ENCODE results near the gene GALNS. TPM values are rescaled to one million over a fixed set of nuclear protein-coding genes. Genes with fewer than 3 reads are reported as not detected.

GALNS gene
- total and polyA plus RNA-seq, 2 of the 13 experiments (the other 11 are each of a cell fraction or from before 2014, with no cell fraction given), result 9.2 to 9.8 TPM

GRCh38 chr16:88856828-88857727 lies at the start of gene GALNS, which contains the start of gene TRAPPC2L (continued):
- TF ChIP-seq CSRNP1 (CRISPR knock-in tag; IDR thresholded peaks at IDR 0.05), result no peak
- TF ChIP-seq UBTF (CRISPR knock-in tag; IDR thresholded peaks at IDR 0.05), result peak; percentile 83
- TF ChIP-seq ZMAT5 (CRISPR knock-in tag; IDR thresholded peaks at IDR 0.05; ENCODE audit: borderline replicate concordance, low read depth), result no peak
- peak; percentile 62 for TF ChIP-seq YEATS2 (CRISPR knock-in tag; IDR thresholded peaks at IDR 0.05; ENCODE audit: borderline replicate concordance)
- peak; percentile 96 for TF ChIP-seq ZNF605 (CRISPR knock-in tag; IDR thresholded peaks at IDR 0.05)
- no peak; the same call in 1 of the 2 replicates for TF ChIP-seq ZNF629 (CRISPR knock-in tag; conservative IDR thresholded peaks at IDR 0.05)
- 0 out of 2 replicates have a peak, but pooled peaks have one; percentile 35 for TF ChIP-seq ARID5B (CRISPR knock-in tag; IDR thresholded peaks at IDR 0.05)
- TF ChIP-seq ZNF20 (CRISPR knock-in tag; IDR thresholded peaks at IDR 0.05), result no peak
- TF ChIP-seq STAG1 (CRISPR knock-in tag; IDR thresholded peaks at IDR 0.05), result no peak
- TF ChIP-seq ZNF24 (IDR thresholded peaks at IDR 0.05), result no peak
- 0 out of 2 replicates have a peak, but pooled peaks have one; percentile 8 for TF ChIP-seq FOXA3 (CRISPR knock-in tag; IDR thresholded peaks at IDR 0.05)
- no peak; the same call in 1 of the 2 replicates for TF ChIP-seq NR0B2 (CRISPR knock-in tag; IDR thresholded peaks at IDR 0.05)
- peak; percentile 81; the same call in 1 of the 2 replicates for TF ChIP-seq FOXK1 (CRISPR knock-in tag; IDR thresholded peaks at IDR 0.05; ENCODE audit: borderline replicate concordance, low read depth)
- TF ChIP-seq ZBTB44 (CRISPR knock-in tag; IDR thresholded peaks at IDR 0.05), result peak; percentile 67; the same call in 1 of the 2 replicates
- TF ChIP-seq ZNF180 (CRISPR knock-in tag; IDR thresholded peaks at IDR 0.05; ENCODE audit: borderline replicate concordance, low read depth), result peak; percentile 46; the same call in 1 of the 2 replicates
